ENCODE results near the gene RTP3. TPM values are rescaled to one million over a fixed set of nuclear protein-coding genes. Genes with fewer than 3 reads are reported as not detected.

RTP3 gene
- total and polyA plus RNA-seq, 2 experiments from 2014 or later, result not detected

DNA sequence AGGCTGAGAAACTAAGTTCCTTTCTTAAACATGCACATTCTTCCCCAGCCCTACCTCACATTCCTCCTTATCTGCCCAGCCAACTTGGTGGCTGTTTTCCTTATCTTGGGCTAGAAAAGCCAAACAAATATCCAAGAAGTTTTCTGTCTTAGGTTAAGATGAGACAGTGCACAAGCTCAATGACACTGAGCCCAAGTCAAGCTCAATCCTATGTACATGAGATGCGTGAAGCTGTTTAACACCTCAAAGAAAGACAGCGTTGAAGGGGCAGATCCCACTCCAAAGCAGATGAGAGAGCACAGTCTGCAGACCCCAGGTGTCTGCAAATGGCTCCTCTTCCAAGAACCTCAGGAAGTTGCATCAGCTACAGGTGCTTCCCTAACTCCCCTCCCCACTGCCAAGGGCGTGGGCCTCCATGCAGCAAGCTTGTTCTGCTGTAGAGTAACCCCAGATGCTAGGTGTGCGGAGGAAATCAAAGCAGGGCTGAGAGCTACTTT is 51.7 kb downstream of the RTP3 start:
- Histone ChIP-seq H3K27me3 (replicated peaks; ENCODE audit: insufficient read depth) (no peaks in the 10 kb centered on the region), H3K27ac (no peak overlapping the region), H3K4me2 (ENCODE audit: unreplicated experiment) (no peak overlapping the region), H3K4me3 (no peak overlapping the region), H3F3A (ENCODE audit: insufficient read depth) (no peaks in the 10 kb centered on the region), H3K9ac (no peak overlapping the region), H3K4me1 (ENCODE audit: insufficient read depth) (peaks cover 15% of the 10 kb centered on the region), H3K9me2 (ENCODE audit: insufficient read depth) (no peaks in the 10 kb centered on the region), H2AFZ (no peak overlapping the region), H4K20me1 (ENCODE audit: insufficient read depth) (no peaks in the 10 kb centered on the region), H3K36me3 (ENCODE audit: low read depth) (no peaks in the 10 kb centered on the region; the same call in 1 of the 2 replicates), H3K9me3 (ENCODE audit: low read depth) (no peaks in the 10 kb centered on the region), H3K79me2 (ENCODE audit: insufficient read depth) (0 out of 2 replicates have a peak, but pooled peaks cover 6% of the 10 kb centered on the region)
- 77 to 85% methylated on average over 4 of the region's 4 CpGs for WGBS, 2 experiments (ENCODE audit: low coverage in 1 of 2, low lambda C conversion rate in 2 of 2, missing lambda C conversion rate in 2 of 2)
- no peak for DNase-seq
- in situ Hi-C loops (cut with MboI), result no loop called here
- TF ChIP-seq EZH2phosphoT487 (IDR thresholded peaks at IDR 0.05; ENCODE audit: insufficient read depth, low read depth) (no peak), EZH2 (IDR thresholded peaks at IDR 0.05; ENCODE audit: insufficient read depth, poor library complexity, severe bottlenecking) (no peak)

DNA sequence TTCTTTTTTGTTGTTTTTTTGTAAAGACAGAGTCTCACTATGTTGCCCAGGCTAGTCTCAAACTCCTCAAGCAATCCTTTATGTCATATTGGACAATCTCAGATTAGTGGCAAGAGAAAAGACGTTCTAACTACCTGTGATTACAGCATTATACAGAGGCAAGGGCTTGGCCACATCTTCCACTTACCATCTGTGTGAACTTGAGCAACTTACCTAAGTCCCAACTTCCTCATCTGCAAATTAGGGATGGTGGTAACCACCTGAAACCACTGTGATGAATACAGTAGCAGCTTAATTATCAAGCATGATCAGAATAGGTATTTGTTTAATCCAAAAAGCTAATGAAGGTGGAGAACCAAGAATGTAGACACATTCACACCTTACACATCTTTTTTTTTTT is 52.2 kb downstream of the RTP3 start:
- no peak for TF ChIP-seq EZH2phosphoT487 (IDR thresholded peaks at IDR 0.05; ENCODE audit: insufficient read depth, low read depth)
- TF ChIP-seq EZH2 (IDR thresholded peaks at IDR 0.05; ENCODE audit: insufficient read depth, poor library complexity, severe bottlenecking), result no peak
- no peaks in the 10 kb centered on the region for H3F3A ChIP-seq (ENCODE audit: insufficient read depth)
- no peak overlapping the region for H3K4me2 ChIP-seq (ENCODE audit: unreplicated experiment)
- H3K27me3 ChIP-seq (replicated peaks; ENCODE audit: insufficient read depth), result no peaks in the 10 kb centered on the region
- no peaks in the 10 kb centered on the region for H3K9me3 ChIP-seq (ENCODE audit: low read depth)
- WGBS, 2 experiments (ENCODE audit: low coverage in 1 of 2, low lambda C conversion rate in 2 of 2, missing lambda C conversion rate in 2 of 2), result 90 to 100% methylated on average over 1 of the region's 1 CpG
- H4K20me1 ChIP-seq (ENCODE audit: insufficient read depth), result no peaks in the 10 kb centered on the region
- H3K27ac ChIP-seq, result no peak overlapping the region
- H3K36me3 ChIP-seq (ENCODE audit: low read depth), result no peaks in the 10 kb centered on the region; the same call in 1 of the 2 replicates
- no peak overlapping the region for H2AFZ ChIP-seq
- in situ Hi-C loops (cut with MboI), result no loop called here
- no peaks in the 10 kb centered on the region for H3K9me2 ChIP-seq (ENCODE audit: insufficient read depth)
- DNase-seq, result no peak
- H3K9ac ChIP-seq, result no peak overlapping the region
- 0 out of 2 replicates have a peak, but pooled peaks cover 6% of the 10 kb centered on the region for H3K79me2 ChIP-seq (ENCODE audit: insufficient read depth)
- no peak overlapping the region for H3K4me3 ChIP-seq
- H3K4me1 ChIP-seq (ENCODE audit: insufficient read depth), result peaks cover 15% of the 10 kb centered on the region

Other genes with a start within 250 kb of the RTP3 start
- gene CCR2, start 143.9 kb upstream of the RTP3 start, total RNA-seq (2014; rRNA removed; shearing (Covaris generic)), result not detected in 2 replicates
- gene CCR2, start 143.9 kb upstream of the RTP3 start, polyA plus RNA-seq (2016; fragmentation: Nextera tagmentation; extraction: Ambion mirVana), result not detected in 2 replicates
- not detected in 2 replicates for gene CCR5, start 127.0 kb upstream of the RTP3 start, total RNA-seq (2014; rRNA removed; shearing (Covaris generic))
- not detected in 2 replicates for gene CCR5, start 127.0 kb upstream of the RTP3 start, polyA plus RNA-seq (2016; fragmentation: Nextera tagmentation; extraction: Ambion mirVana)
- not detected in 2 replicates for gene CCRL2, start 90.7 kb upstream of the RTP3 start, total RNA-seq (2014; rRNA removed; shearing (Covaris generic))
- not detected in 2 replicates for gene CCRL2, start 90.7 kb upstream of the RTP3 start, polyA plus RNA-seq (2016; fragmentation: Nextera tagmentation; extraction: Ambion mirVana)
- not detected in 2 replicates for gene LTF, start 33.1 kb upstream of the RTP3 start, total RNA-seq (2014; rRNA removed; shearing (Covaris generic))
- not detected in 2 replicates for gene LTF, start 33.1 kb upstream of the RTP3 start, polyA plus RNA-seq (2016; fragmentation: Nextera tagmentation; extraction: Ambion mirVana)
- 10.6 and 10.8 TPM in 2 replicates for gene LRRC2, start 68.3 kb downstream of the RTP3 start, total RNA-seq (2014; rRNA removed; shearing (Covaris generic))
- gene LRRC2, start 68.3 kb downstream of the RTP3 start, polyA plus RNA-seq (2016; fragmentation: Nextera tagmentation; extraction: Ambion mirVana), result 16.7 and 17.7 TPM in 2 replicates
- gene FAM240A, start 114.5 kb downstream of the RTP3 start, total RNA-seq (2014; rRNA removed; shearing (Covaris generic)), result not detected in 2 replicates
- not detected in 2 replicates for gene FAM240A, start 114.5 kb downstream of the RTP3 start, polyA plus RNA-seq (2016; fragmentation: Nextera tagmentation; extraction: Ambion mirVana)
- 3.1 and 3.4 TPM in 2 replicates for gene ALS2CL, start 195.7 kb downstream of the RTP3 start, total RNA-seq (2014; rRNA removed; shearing (Covaris generic))
- 1.2 and 2.0 TPM in 2 replicates for gene ALS2CL, start 195.7 kb downstream of the RTP3 start, polyA plus RNA-seq (2016; fragmentation: Nextera tagmentation; extraction: Ambion mirVana)
- gene TMIE, start 203.4 kb downstream of the RTP3 start, total RNA-seq (2014; rRNA removed; shearing (Covaris generic)), result 0.11 TPM in 1 of 2 replicates, not detected in the other
- 0.19 TPM in 1 of 2 replicates, not detected in the other for gene TMIE, start 203.4 kb downstream of the RTP3 start, polyA plus RNA-seq (2016; fragmentation: Nextera tagmentation; extraction: Ambion mirVana)
- not detected in 2 replicates for gene PRSS50, start 219.9 kb downstream of the RTP3 start, total RNA-seq (2014; rRNA removed; shearing (Covaris generic))
- gene PRSS50, start 219.9 kb downstream of the RTP3 start, polyA plus RNA-seq (2016; fragmentation: Nextera tagmentation; extraction: Ambion mirVana), result not detected in 2 replicates

All from GM23248 (cell line).